Measurements from ENCODE around the gene KCNJ15. TPM values are rescaled to one million over a fixed set of nuclear protein-coding genes. Genes with fewer than 3 reads are reported as not detected.

The KCNJ15 gene
- total RNA-seq, 1 donor from 2014 or later: 2.1 TPM

DNA sequence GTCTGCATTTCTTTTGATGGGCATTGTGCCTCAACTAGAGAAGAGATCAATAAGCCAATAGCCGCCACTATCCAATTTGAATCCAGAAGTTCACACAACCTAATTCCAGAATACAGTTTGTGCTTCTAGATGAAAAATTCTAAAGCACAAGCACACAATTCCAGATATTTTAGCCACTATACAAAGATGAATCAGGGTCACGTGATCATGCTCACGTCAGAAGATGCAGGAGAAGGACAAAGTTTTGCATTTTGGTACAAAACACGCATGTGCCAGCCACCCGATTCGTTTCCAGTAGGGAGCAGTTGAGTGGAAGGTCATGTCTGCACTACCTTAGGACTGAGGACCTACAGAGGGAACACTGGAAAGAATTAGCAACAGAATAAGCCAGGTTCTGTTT is 3.6 kb downstream of the KCNJ15 start:
- TF ChIP-seq, protein P1, sequence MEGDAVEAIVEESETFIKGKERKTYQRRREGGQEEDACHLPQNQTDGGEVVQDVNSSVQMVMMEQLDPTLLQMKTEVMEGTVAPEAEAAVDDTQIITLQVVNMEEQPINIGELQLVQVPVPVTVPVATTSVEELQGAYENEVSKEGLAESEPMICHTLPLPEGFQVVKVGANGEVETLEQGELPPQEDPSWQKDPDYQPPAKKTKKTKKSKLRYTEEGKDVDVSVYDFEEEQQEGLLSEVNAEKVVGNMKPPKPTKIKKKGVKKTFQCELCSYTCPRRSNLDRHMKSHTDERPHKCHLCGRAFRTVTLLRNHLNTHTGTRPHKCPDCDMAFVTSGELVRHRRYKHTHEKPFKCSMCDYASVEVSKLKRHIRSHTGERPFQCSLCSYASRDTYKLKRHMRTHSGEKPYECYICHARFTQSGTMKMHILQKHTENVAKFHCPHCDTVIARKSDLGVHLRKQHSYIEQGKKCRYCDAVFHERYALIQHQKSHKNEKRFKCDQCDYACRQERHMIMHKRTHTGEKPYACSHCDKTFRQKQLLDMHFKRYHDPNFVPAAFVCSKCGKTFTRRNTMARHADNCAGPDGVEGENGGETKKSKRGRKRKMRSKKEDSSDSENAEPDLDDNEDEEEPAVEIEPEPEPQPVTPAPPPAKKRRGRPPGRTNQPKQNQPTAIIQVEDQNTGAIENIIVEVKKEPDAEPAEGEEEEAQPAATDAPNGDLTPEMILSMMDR (IDR thresholded peaks at IDR 0.05; ENCODE audit: insufficient read depth, low read length, severe bottlenecking): no peak
- no peak for DNase-seq (ENCODE audit: low read depth)
- H3K27me3 ChIP-seq (ENCODE audit: control insufficient read depth, insufficient read depth, low read length): no peaks in the 10 kb centered on the region
- no peaks in the 10 kb centered on the region for H3K36me3 ChIP-seq (ENCODE audit: control insufficient read depth, insufficient read depth, low read length)
- no peak overlapping the region for H3K4me3 ChIP-seq (ENCODE audit: low read depth, low read length)
- FAIRE-seq: peak; percentile 43

DNA sequence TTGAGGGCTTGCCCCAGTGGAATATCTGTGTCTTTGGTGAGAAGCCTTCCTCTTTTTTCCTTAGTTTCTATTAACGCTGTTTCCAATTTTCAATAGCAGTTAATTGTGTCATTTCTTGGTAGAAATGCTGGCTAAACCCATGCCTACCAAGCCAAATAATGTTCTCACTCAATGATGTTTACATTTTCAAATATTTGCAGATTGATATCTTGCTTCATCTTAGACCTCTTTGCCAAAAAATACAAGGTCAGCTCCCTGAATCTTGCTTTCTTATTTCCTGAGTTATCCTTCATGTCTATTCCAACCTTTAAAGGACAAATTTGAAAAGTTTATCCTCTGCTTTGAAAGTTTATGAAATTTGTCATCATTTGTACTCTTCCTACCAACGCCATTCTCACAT is 5.1 kb downstream of the KCNJ15 start:
- H3K36me3 ChIP-seq (ENCODE audit: control insufficient read depth, insufficient read depth, low read length): no peaks in the 10 kb centered on the region
- TF ChIP-seq, protein P1 (IDR thresholded peaks at IDR 0.05; ENCODE audit: insufficient read depth, low read length, severe bottlenecking): no peak
- FAIRE-seq (no peak), DNase-seq (ENCODE audit: low read depth) (no peak)
- H3K4me3 ChIP-seq (ENCODE audit: low read depth, low read length): no peak overlapping the region
- H3K27me3 ChIP-seq (ENCODE audit: control insufficient read depth, insufficient read depth, low read length): no peaks in the 10 kb centered on the region

DNA sequence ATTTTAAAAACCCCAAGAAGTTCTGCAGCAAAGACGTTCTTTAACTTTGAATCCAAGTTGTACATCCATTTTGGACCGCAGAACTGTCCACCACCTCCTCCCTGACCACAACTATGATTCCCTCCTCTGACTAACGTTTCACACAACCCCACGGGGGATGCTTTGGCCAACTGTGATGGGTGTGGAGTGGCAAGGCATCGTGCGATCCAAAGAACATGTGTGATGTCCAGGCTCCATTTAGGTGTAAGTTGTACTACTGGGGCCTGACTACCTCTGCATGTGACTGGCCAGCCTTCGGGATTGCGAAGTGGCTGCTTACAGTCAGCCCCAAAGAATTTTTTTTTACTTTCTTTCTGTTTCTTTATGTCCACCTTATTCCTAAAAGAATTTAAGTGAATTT is 6.7 kb downstream of the KCNJ15 start:
- DNase-seq (ENCODE audit: low read depth): no peak
- no peaks in the 10 kb centered on the region for H3K27me3 ChIP-seq (ENCODE audit: control insufficient read depth, insufficient read depth, low read length)
- no peak for FAIRE-seq
- TF ChIP-seq, protein P1 (IDR thresholded peaks at IDR 0.05; ENCODE audit: insufficient read depth, low read length, severe bottlenecking): no peak
- H3K36me3 ChIP-seq (ENCODE audit: control insufficient read depth, insufficient read depth, low read length): no peaks in the 10 kb centered on the region
- H3K4me3 ChIP-seq (ENCODE audit: low read depth, low read length): no peak overlapping the region

DNA sequence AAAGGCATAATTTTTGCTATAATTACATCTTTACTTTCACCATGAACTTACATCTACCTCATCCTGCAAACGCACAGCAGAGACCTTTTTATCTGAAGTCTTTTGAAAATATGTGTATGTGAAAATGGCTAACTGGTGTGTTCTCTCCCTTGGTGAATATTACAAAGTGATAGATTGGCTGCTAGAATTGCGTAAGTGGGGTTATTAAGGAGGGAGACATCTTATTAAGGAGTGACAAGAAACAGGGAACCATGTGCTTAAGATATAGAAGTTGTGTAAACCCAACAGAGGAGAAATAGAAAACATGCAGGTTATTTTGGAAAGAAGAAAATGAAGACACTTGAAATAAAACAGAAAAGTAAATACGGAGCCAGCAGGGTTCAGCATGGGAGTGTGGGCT is 7.8 kb downstream of the KCNJ15 start:
- DNase-seq (ENCODE audit: low read depth) (no peak), FAIRE-seq (no peak)
- no peak overlapping the region for H3K4me3 ChIP-seq (ENCODE audit: low read depth, low read length)
- no peaks in the 10 kb centered on the region for H3K36me3 ChIP-seq (ENCODE audit: control insufficient read depth, insufficient read depth, low read length)
- H3K27me3 ChIP-seq (ENCODE audit: control insufficient read depth, insufficient read depth, low read length): no peaks in the 10 kb centered on the region
- TF ChIP-seq, protein P1 (IDR thresholded peaks at IDR 0.05; ENCODE audit: insufficient read depth, low read length, severe bottlenecking): no peak

DNA sequence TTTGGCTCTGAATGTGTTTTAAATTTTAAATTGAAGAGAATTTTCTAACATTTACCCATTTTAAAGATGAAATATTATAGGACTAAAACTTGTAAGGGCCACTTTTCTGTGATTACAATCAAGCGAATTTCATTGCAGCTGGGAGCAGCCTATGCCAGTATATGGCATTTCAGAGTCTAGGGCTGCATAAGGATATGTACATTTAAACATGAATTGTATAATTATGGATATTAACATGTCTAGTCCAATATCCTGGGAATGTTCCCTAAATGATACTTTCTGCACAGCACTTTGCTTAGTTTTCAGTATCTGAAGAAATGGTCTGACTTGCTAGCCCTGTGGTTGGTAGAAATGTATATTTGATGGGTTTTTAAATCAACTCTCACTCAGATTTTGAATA is 8.4 kb downstream of the KCNJ15 start:
- Histone ChIP-seq H3K27me3 (ENCODE audit: control insufficient read depth, insufficient read depth, low read length) (no peaks in the 10 kb centered on the region), H3K36me3 (ENCODE audit: control insufficient read depth, insufficient read depth, low read length) (no peaks in the 10 kb centered on the region), H3K4me3 (ENCODE audit: low read depth, low read length) (no peak overlapping the region)
- DNase-seq (ENCODE audit: low read depth) (no peak), FAIRE-seq (no peak)
- TF ChIP-seq, protein P1 (IDR thresholded peaks at IDR 0.05; ENCODE audit: insufficient read depth, low read length, severe bottlenecking): no peak

DNA sequence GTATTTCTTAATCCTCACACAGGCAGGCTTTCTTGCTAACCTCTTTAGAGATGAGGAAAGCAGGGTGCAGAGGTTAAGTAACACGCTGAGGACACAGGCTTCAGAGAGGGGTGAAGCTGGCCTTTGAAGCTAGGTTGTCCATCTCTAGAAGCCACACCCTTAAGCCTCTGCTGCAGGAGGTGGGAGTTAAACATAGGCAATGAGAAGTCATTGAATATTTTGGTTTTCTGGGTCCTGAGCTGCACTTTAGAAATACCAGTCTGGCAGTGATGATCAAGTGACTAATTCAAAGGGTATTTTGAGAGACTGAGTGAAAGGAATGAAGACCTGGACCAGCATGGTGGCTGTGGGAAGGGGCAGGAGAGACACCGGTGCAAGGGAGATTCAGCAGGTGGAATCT is 9.9 kb downstream of the KCNJ15 start:
- TF ChIP-seq, protein P1 (IDR thresholded peaks at IDR 0.05; ENCODE audit: insufficient read depth, low read length, severe bottlenecking): no peak
- no peaks in the 10 kb centered on the region for H3K27me3 ChIP-seq (ENCODE audit: control insufficient read depth, insufficient read depth, low read length)
- no peak for FAIRE-seq
- H3K4me3 ChIP-seq (ENCODE audit: low read depth, low read length): no peak overlapping the region
- DNase-seq (ENCODE audit: low read depth): peak; percentile 59
- peaks cover 1% of the 10 kb centered on the region for H3K36me3 ChIP-seq (ENCODE audit: control insufficient read depth, insufficient read depth, low read length)

All from bronchial epithelial cell (primary cell).